GM20431 (cell line): ENCODE data around the gene CPN2.

Experiments used
- in situ Hi-C: fragments of 300-500 bp; cut with MseI, MboI; formaldehyde crosslinking; loops from one replicate; pipeline ENCODE4 v1.15.0; 2020; ENCODE audit warnings: low sequenced_read_pairs; ENCODE audit not compliant: unreplicated experiment

The CPN2 gene

GRCh38 chr3:194306109-194306686 is 44.9 kb downstream of the CPN2 start:
- in situ Hi-C loops = loop anchor here (25.0 kb wide), 1 partner anchor 644 kb away; no protein-coding TSS in a partner anchor

- in situ Hi-C loops = loop anchor here (25.0 kb wide), 1 partner anchor 643 kb away; no protein-coding TSS in a partner anchor
These were observed 45.6 kb downstream of the CPN2 start for GRCh38 chr3:194305356-194306108.

GRCh38 chr3:194304186-194304917 is 46.8 kb downstream of the CPN2 start:
- in situ Hi-C loops = loop anchor here (25.0 kb wide), 1 partner anchor 642 kb away; no protein-coding TSS in a partner anchor

GRCh38 chr3:194303749-194304148 is 47.4 kb downstream of the CPN2 start:
- in situ Hi-C loops = loop anchor here (25.0 kb wide), 1 partner anchor 641 kb away; no protein-coding TSS in a partner anchor

- in situ Hi-C loops = loop anchor here (25.0 kb wide), 1 partner anchor 639 kb away; no protein-coding TSS in a partner anchor
These were observed 49.4 kb downstream of the CPN2 start for GRCh38 chr3:194301730-194302129.

- in situ Hi-C loops = loop anchor here (25.0 kb wide), 1 partner anchor 639 kb away; no protein-coding TSS in a partner anchor
These were observed 50.2 kb downstream of the CPN2 start for GRCh38 chr3:194300936-194301335.

GRCh38 chr3:194300382-194300758 is 50.8 kb downstream of the CPN2 start:
- in situ Hi-C loops = loop anchor here (25.0 kb wide), 1 partner anchor 638 kb away; no protein-coding TSS in a partner anchor

GRCh38 chr3:194298331-194299227 is 52.5 kb downstream of the CPN2 start:
- in situ Hi-C loops = no loop called here

- in situ Hi-C loops = no loop called here
These were observed 54.5 kb downstream of the CPN2 start for GRCh38 chr3:194296454-194297263.

- in situ Hi-C loops = no loop called here
These were observed 56.3 kb downstream of the CPN2 start for GRCh38 chr3:194294895-194295214.

GRCh38 chr3:194294199-194294894 is 56.8 kb downstream of the CPN2 start:
- in situ Hi-C loops = no loop called here

- in situ Hi-C loops = no loop called here
These were observed 57.5 kb downstream of the CPN2 start for GRCh38 chr3:194293546-194294198.

GRCh38 chr3:194292331-194292730 is 58.8 kb downstream of the CPN2 start:
- in situ Hi-C loops = no loop called here
